H1 (cell line): ENCODE measurements around the gene NEUROD4. TPM values are rescaled to one million over a fixed set of nuclear protein-coding genes. Genes with fewer than 3 reads are reported as not detected.

ENCODE experiments used
- CTCF ChIA-PET: fragments of 300-600 bp; sonication (Branson Sonifier 250); formaldehyde crosslinking; loops from one replicate; lab custom pipeline; 2021; ENCODE audit not compliant: partially characterized antibody; lab: Charles Lee
- POLR2A ChIA-PET: fragments of 300-600 bp; sonication (Branson Sonifier 250); formaldehyde crosslinking; loops from one replicate; lab custom pipeline; 2021; ENCODE audit warnings: inconsistent platforms; ENCODE audit not compliant: partially characterized antibody; lab: Charles Lee
- DNase-seq, 2 experiments: peaks; one replicate each; pipeline versions ENCODE4 v3.0.0 to v3.0.0-alpha.2; 2010 to 2022; ENCODE audit warnings: low spot score in 2 of 2, low read depth in 1 of 2, mixed read lengths in 1 of 2
- FAIRE-seq: peaks from 2 replicates; lab custom pipeline; 2011; peaks lifted over from hg19 to GRCh38; lab: Jason Lieb, UNC
- H2AFZ ChIP-seq: 2 replicates; pipeline ENCODE4 v1.8.1; 2012; ENCODE audit warnings: low read length, inconsistent platforms
- H2AK5ac ChIP-seq: 2 replicates; pipeline ENCODE4 v1.6.1; 2013; ENCODE audit warnings: low read depth, low read length
- H2BK120ac ChIP-seq: replicated peaks from 2 replicates; pipeline ENCODE3; 2013; ENCODE audit warnings: low read depth, low read length, inconsistent platforms
- H2BK12ac ChIP-seq: 2 replicates; pipeline ENCODE4 v1.6.1; 2013; ENCODE audit warnings: low read depth, low read length
- H2BK15ac ChIP-seq: 2 replicates; pipeline ENCODE4 v1.6.1; 2013; ENCODE audit warnings: low read length
- H2BK20ac ChIP-seq: 2 replicates; pipeline ENCODE4 v1.6.1; 2013; ENCODE audit warnings: low read length
- H2BK5ac ChIP-seq: 2 replicates; pipeline ENCODE4 v1.6.1; 2013; ENCODE audit warnings: low read depth, low read length
- H3K14ac ChIP-seq: 2 replicates; pipeline ENCODE4 v1.6.1; 2013; ENCODE audit warnings: inconsistent platforms; ENCODE audit not compliant: insufficient read length
- H3K18ac ChIP-seq: 2 replicates; pipeline ENCODE4 v1.6.1; 2013; ENCODE audit warnings: low read length; ENCODE audit errors: extremely low read depth
- H3K23ac ChIP-seq: 2 replicates; pipeline ENCODE4 v1.6.1; 2013; ENCODE audit warnings: inconsistent platforms; ENCODE audit not compliant: insufficient read length
- H3K23me2 ChIP-seq: 2 replicates; pipeline ENCODE4 v1.6.1; 2013; ENCODE audit warnings: low read depth, low read length
- H3K27ac ChIP-seq: 2 replicates; pipeline ENCODE4 v1.6.1; 2011; ENCODE audit warnings: low read depth, low read length, inconsistent platforms
- H3K27me3 ChIP-seq, 4 experiments: replicated peaks in 1 of 4; 1 replicate in 1 of 4; 2 replicates in 3 of 4; pipeline versions ENCODE4 v1.6.1 to v1.8.1; 2011 to 2013; ENCODE audit warnings: low read length in 3 of 4, mild to moderate bottlenecking in 3 of 4, inconsistent platforms in 2 of 4, mixed read lengths in 2 of 4, moderate library complexity in 1 of 4; ENCODE audit not compliant: control insufficient read depth in 3 of 4, insufficient read depth in 3 of 4; ENCODE audit errors: extremely low read depth in 1 of 4
- H3K36me3 ChIP-seq, 4 experiments: 2 replicates each; pipeline versions ENCODE4 v1.6.1 to v1.8.1; 2011 to 2013; ENCODE audit warnings: mild to moderate bottlenecking in 4 of 4, low read length in 3 of 4, moderate library complexity in 2 of 4, control low read depth in 1 of 4, inconsistent platforms in 1 of 4; ENCODE audit not compliant: insufficient read depth in 4 of 4, control insufficient read depth in 2 of 4
- H3K4ac ChIP-seq: replicated peaks from 2 replicates; pipeline ENCODE3; 2013; ENCODE audit warnings: low read length, low read depth, mixed read lengths, inconsistent platforms; ENCODE audit not compliant: insufficient read length
- H3K4me1 ChIP-seq, 4 experiments: replicated peaks in 1 of 4; 1 replicate in 1 of 4; 2 replicates in 3 of 4; pipeline versions ENCODE4 v1.6.1 to v1.8.1; 2011 to 2013; ENCODE audit warnings: low read length in 3 of 4, inconsistent platforms in 2 of 4, mixed read lengths in 1 of 4; ENCODE audit not compliant: insufficient read depth in 4 of 4, control insufficient read depth in 3 of 4
- H3K4me2 ChIP-seq, 2 experiments: 2 replicates each; pipeline versions ENCODE4 v1.6.1 to v1.8.1; 2011 to 2013; ENCODE audit warnings: low read depth in 2 of 2, low read length in 2 of 2, control low read depth in 1 of 2, inconsistent platforms in 1 of 2, mild to moderate bottlenecking in 1 of 2; ENCODE audit not compliant: insufficient read depth in 1 of 2
- H3K4me3 ChIP-seq, 4 experiments: fragments of 200-600, 300-600 bp in 1 of 4; sonication (generic), shearing (Covaris generic), sonication (Bioruptor Twin) in 1 of 4; 2 replicates each; pipeline versions ENCODE4 v1.5.1 to v1.8.1; 2011 to 2016; ENCODE audit warnings: low read length in 4 of 4, low read depth in 3 of 4, control low read depth in 2 of 4, inconsistent platforms in 2 of 4, mild to moderate bottlenecking in 2 of 4, mixed read lengths in 1 of 4, moderate library complexity in 1 of 4; ENCODE audit not compliant: insufficient read depth in 2 of 4; ENCODE audit errors: extremely low read depth in 1 of 4
- H3K56ac ChIP-seq: replicated peaks from 2 replicates; pipeline ENCODE3; 2013; ENCODE audit warnings: low read depth, mild to moderate bottlenecking, mixed read lengths, low read length, inconsistent platforms; ENCODE audit not compliant: insufficient read length
- H3K79me1 ChIP-seq: 2 replicates; pipeline ENCODE4 v1.6.1; 2013; ENCODE audit warnings: low read depth, low read length, control low read depth
- H3K79me2 ChIP-seq, 2 experiments: 2 replicates each; pipeline versions ENCODE4 v1.6.1 to v1.8.1; 2012 to 2013; ENCODE audit warnings: low read length in 2 of 2, mild to moderate bottlenecking in 2 of 2, inconsistent platforms in 1 of 2; ENCODE audit not compliant: insufficient read depth in 2 of 2, control insufficient read depth in 1 of 2
- H3K9ac ChIP-seq, 4 experiments: replicated peaks in 1 of 4; 1 replicate in 1 of 4; 2 replicates in 3 of 4; pipeline versions ENCODE4 v1.6.1 to v1.8.1; 2011 to 2013; ENCODE audit warnings: low read depth in 3 of 4, low read length in 3 of 4, control low read depth in 2 of 4, mild to moderate bottlenecking in 2 of 4, moderate library complexity in 2 of 4, inconsistent platforms in 1 of 4; ENCODE audit errors: extremely low read depth in 1 of 4
- H3K9me3 ChIP-seq, 2 experiments: 2 replicates each; pipeline versions ENCODE4 v1.6.1 to v1.8.1; 2012 to 2013; ENCODE audit warnings: mild to moderate bottlenecking in 2 of 2, moderate library complexity in 2 of 2, control low read depth in 1 of 2, inconsistent platforms in 1 of 2, low read depth in 1 of 2, low read length in 1 of 2, mixed read lengths in 1 of 2; ENCODE audit not compliant: insufficient read depth in 2 of 2
- H4K20me1 ChIP-seq, 2 experiments: replicated peaks in 1 of 2; 2 replicates each; pipeline versions ENCODE3 to v1.8.1; 2011 to 2013; ENCODE audit warnings: inconsistent platforms in 2 of 2, low read length in 2 of 2, mild to moderate bottlenecking in 1 of 2; ENCODE audit not compliant: insufficient read depth in 2 of 2, control insufficient read depth in 1 of 2
- H4K5ac ChIP-seq: 2 replicates; pipeline ENCODE4 v1.6.1; 2013; ENCODE audit warnings: low read length, low read depth, mixed read lengths, inconsistent platforms; ENCODE audit not compliant: insufficient read length
- H4K8ac ChIP-seq: 2 replicates; pipeline ENCODE4 v1.8.0; 2013; ENCODE audit warnings: mild to moderate bottlenecking, moderate library complexity, low read length, inconsistent platforms; ENCODE audit not compliant: insufficient read depth; ENCODE audit errors: extremely low read depth
- H4K91ac ChIP-seq: replicated peaks from 2 replicates; pipeline ENCODE3; 2013; ENCODE audit warnings: low read length, mixed read lengths, inconsistent platforms; ENCODE audit not compliant: insufficient read length
- GTF2F1 ChIP-seq: IDR thresholded peaks from 2 replicates; pipeline ENCODE4 v1.6.1; 2012; ENCODE audit warnings: low read depth, low read length, improper control_type of control experiment, borderline replicate concordance
- MAFK ChIP-seq: IDR thresholded peaks from 2 replicates; pipeline ENCODE4 v1.6.1; 2012; ENCODE audit warnings: low read depth, mild to moderate bottlenecking, improper control_type of control experiment, low read length
- RAD21 ChIP-seq, 2 experiments: IDR thresholded peaks in 1 of 2; conservative IDR thresholded peaks in 1 of 2; 2 replicates each; pipeline ENCODE4 v1.6.1; 2011; ENCODE audit warnings: low read depth in 2 of 2, low read length in 2 of 2, improper control_type of control experiment in 1 of 2, inconsistent platforms in 1 of 2, mild to moderate bottlenecking in 1 of 2, moderate library complexity in 1 of 2
- WGBS, 2 experiments: shearing (Covaris generic) in 1 of 2; methylation state at CpG; one replicate each; pipeline versions ENCODE4 v1.1.6 to v1.1.7; 2013 to 2015; ENCODE audit warnings: low lambda C conversion rate in 2 of 2, mixed read lengths in 2 of 2, inconsistent platforms in 1 of 2, low coverage in 1 of 2, missing lambda C conversion rate in 1 of 2; ENCODE audit not compliant: insufficient replicate concordance in 2 of 2, insufficient coverage in 1 of 2, insufficient read length in 1 of 2; ENCODE audit errors: extremely low coverage in 1 of 2, missing lambda C conversion rate in 1 of 2; 5-methylcytosine and 5-hydroxymethylcytosine counted together
- polyA plus RNA-seq, 7 experiments: library from polyadenylated mRNA; depleted of rRNA in 3 of 7; stranded (reverse) in 5 of 7; unstranded in 2 of 7; fragments of >200 nt in 5 of 7; fragments of 200-250 nt in 2 of 7; gene quantifications; 1 replicate in 5 of 7; 2 replicates in 1 of 7; 4 replicates in 1 of 7; pipeline versions ENCODE4 v1.2.1 to v1.2.3, GENCODE V29; 2011 to 2013; ENCODE audit warnings: missing spikeins in 2 of 7, mixed read lengths in 2 of 7
- total RNA-seq: library from RNA; stranded (reverse); fragmentation: NEBNext Ultra II Directional; extraction: Animal tissue kit (Norgen Biotek cat#: 25700); gene quantifications from 2 replicates; pipeline ENCODE4 v1.2.1, GENCODE V29; 2021
- TF ChIP-seq, protein P1 (sequence below), 3 experiments: IDR thresholded peaks; 1 replicate in 2 of 3; 2 replicates in 1 of 3; pipeline versions ENCODE4 v1.5.1 to v1.6.1; 2011; ENCODE audit warnings: low read length in 3 of 3, mild to moderate bottlenecking in 3 of 3, inconsistent platforms in 2 of 3, low read depth in 1 of 3, moderate library complexity in 1 of 3; ENCODE audit not compliant: insufficient read depth in 1 of 3; ENCODE audit errors: control extremely low read depth in 1 of 3

Gene NEUROD4
- total and polyA plus RNA-seq, 2 of the 8 experiments (the other 6 are each of a cell fraction or from before 2014, with no cell fraction given) = not detected

DNA sequence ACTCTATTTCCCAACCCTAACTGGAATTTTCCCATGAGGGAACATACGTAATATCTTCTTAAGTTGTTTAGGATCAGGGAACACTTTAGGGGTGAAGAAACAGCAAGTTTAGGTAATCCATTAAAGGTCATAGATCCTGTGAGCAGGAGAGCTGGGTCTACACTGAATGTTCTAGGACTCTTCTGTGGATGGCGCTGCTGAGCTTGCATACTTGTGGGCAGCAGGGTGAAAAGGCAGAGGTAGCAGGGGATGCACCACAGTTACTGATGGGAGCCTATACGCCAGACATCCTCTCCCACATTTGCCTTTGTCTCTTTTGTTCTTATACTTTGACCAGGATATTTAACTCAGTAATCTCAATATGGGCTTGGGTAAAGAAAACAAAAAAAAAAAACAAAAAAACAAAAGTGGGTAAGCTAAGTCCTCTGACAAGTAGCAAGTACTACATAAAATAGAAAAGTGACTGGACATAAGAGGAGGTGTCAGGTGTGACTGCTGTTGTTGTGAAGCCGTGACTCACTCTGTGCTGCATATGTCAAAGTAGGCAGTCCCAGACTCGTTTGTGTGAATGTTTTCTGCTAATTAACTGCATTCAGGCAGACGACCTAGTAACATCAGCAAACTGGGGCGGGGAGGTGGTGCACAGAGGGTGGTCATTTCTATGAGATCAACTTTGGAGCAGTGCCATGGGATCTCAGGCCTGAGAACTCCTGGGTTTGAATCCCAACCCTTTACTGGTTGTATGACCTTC lies 31.6 kb downstream of the NEUROD4 start:
- H2BK120ac ChIP-seq = no peak overlapping the region
- no peaks in the 10 kb centered on the region for H3K36me3 ChIP-seq
- H4K5ac ChIP-seq = no peak overlapping the region
- no peak overlapping the region for H4K8ac ChIP-seq
- H2BK15ac ChIP-seq = no peak overlapping the region
- H3K56ac ChIP-seq = no peak overlapping the region
- TF ChIP-seq, protein P1, sequence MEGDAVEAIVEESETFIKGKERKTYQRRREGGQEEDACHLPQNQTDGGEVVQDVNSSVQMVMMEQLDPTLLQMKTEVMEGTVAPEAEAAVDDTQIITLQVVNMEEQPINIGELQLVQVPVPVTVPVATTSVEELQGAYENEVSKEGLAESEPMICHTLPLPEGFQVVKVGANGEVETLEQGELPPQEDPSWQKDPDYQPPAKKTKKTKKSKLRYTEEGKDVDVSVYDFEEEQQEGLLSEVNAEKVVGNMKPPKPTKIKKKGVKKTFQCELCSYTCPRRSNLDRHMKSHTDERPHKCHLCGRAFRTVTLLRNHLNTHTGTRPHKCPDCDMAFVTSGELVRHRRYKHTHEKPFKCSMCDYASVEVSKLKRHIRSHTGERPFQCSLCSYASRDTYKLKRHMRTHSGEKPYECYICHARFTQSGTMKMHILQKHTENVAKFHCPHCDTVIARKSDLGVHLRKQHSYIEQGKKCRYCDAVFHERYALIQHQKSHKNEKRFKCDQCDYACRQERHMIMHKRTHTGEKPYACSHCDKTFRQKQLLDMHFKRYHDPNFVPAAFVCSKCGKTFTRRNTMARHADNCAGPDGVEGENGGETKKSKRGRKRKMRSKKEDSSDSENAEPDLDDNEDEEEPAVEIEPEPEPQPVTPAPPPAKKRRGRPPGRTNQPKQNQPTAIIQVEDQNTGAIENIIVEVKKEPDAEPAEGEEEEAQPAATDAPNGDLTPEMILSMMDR (IDR thresholded peaks at IDR 0.05; ENCODE audit: control extremely low read depth in 1 of 3, insufficient read depth in 1 of 3, low read depth in 1 of 3, low read length in 3 of 3) = peak; percentile 36 to 56 (median 40)
- no peak for TF ChIP-seq MAFK
- no peak for TF ChIP-seq GTF2F1
- peak; percentile 23 to 56; a peak in 3 of 4 replicates for TF ChIP-seq RAD21 (IDR thresholded peaks at IDR 0.05 in 1 of 2, conservative IDR thresholded peaks at IDR 0.05 in 1 of 2; ENCODE audit: low read depth in 2 of 2, low read length in 2 of 2)
- H2AFZ ChIP-seq = no peak overlapping the region
- no peaks in the 10 kb centered on the region for H4K20me1 ChIP-seq
- H3K79me2 ChIP-seq = no peaks in the 10 kb centered on the region
- H3K14ac ChIP-seq = no peak overlapping the region
- no peak overlapping the region for H3K27ac ChIP-seq
- H3K4me2 ChIP-seq = no peak overlapping the region
- no peak overlapping the region for H3K18ac ChIP-seq
- no peak overlapping the region for H3K4ac ChIP-seq
- DNase-seq = no peak
- H2AK5ac ChIP-seq = no peak overlapping the region
- no peak for FAIRE-seq
- H3K9me3 ChIP-seq = no peaks in the 10 kb centered on the region
- CTCF ChIA-PET = interaction anchor here (0.6 to 2.6 kb wide), 10 partner anchors 12 to 427 kb away, joined by 3 to 22 read pairs (median 5); no protein-coding TSS in a partner anchor
- H3K23me2 ChIP-seq = no peaks in the 10 kb centered on the region; the same call in 1 of the 2 replicates
- no peaks in the 10 kb centered on the region for H3K4me1 ChIP-seq
- H2BK5ac ChIP-seq = no peak overlapping the region
- POLR2A ChIA-PET = no interaction called here
- 86% methylated on average over 7 of the region's 7 CpGs; no CpG with 5 or more reads in 1 of the 2 experiments for whole genome bisulfite sequencing, 2 experiments
- no peaks in the 10 kb centered on the region for H3K27me3 ChIP-seq
- H2BK12ac ChIP-seq = no peak overlapping the region
- no peak overlapping the region for H3K4me3 ChIP-seq
- H3K9ac ChIP-seq = no peak overlapping the region
- no peaks in the 10 kb centered on the region for H3K79me1 ChIP-seq
- no peak overlapping the region for H2BK20ac ChIP-seq
- no peak overlapping the region for H3K23ac ChIP-seq
- no peak overlapping the region for H4K91ac ChIP-seq
